DOHH2 (cell line): Measurements from ENCODE around the gene JUN.

Experiments used
- H3F3A ChIP-seq: fragments of 200-600 bp; sonication (generic), shearing (Covaris generic); 2 replicates; pipeline ENCODE4 v1.6.0; 2016; ENCODE audit warnings: antibody characterized with exemption, mild to moderate bottlenecking; ENCODE audit not compliant: control insufficient read depth, insufficient read depth
- H3K27ac ChIP-seq: fragments of 200-600 bp; sonication (generic); 2 replicates; pipeline ENCODE4 v1.5.1; 2014; ENCODE audit warnings: low read depth, mild to moderate bottlenecking, low read length, moderate library complexity
- H3K27me3 ChIP-seq: fragments of 200-600 bp; sonication (generic); 2 replicates; pipeline ENCODE4 v1.6.1; 2014; ENCODE audit warnings: mild to moderate bottlenecking, low read length, mixed read lengths; ENCODE audit not compliant: control insufficient read depth
- H3K36me3 ChIP-seq: fragments of 200-600 bp; sonication (generic); 2 replicates; pipeline ENCODE4 v1.6.1; 2014; ENCODE audit warnings: mild to moderate bottlenecking, low read length, moderate library complexity, mixed read lengths; ENCODE audit not compliant: control insufficient read depth
- H3K4me1 ChIP-seq: fragments of 200-600 bp; sonication (generic); 2 replicates; pipeline ENCODE4 v1.6.1; 2014; ENCODE audit warnings: mild to moderate bottlenecking, low read length, mixed read lengths; ENCODE audit not compliant: control insufficient read depth
- H3K4me2 ChIP-seq: fragments of 200-600 bp; sonication (generic); 2 replicates; pipeline ENCODE4 v1.6.0; 2014; ENCODE audit warnings: mild to moderate bottlenecking, low read length, moderate library complexity
- H3K4me3 ChIP-seq: fragments of 200-600 bp; sonication (generic); 2 replicates; pipeline ENCODE4 v1.5.1; 2014; ENCODE audit warnings: mild to moderate bottlenecking, low read length, mixed read lengths
- H3K79me2 ChIP-seq: fragments of 200-600 bp; sonication (generic); 2 replicates; pipeline ENCODE4 v1.6.1; 2014; ENCODE audit warnings: mild to moderate bottlenecking, low read length, mixed read lengths; ENCODE audit not compliant: control insufficient read depth
- H3K9me2 ChIP-seq: fragments of 200-600 bp; sonication (generic); replicated peaks from 2 replicates; pipeline ENCODE4 v1.6.1; 2014; ENCODE audit warnings: mild to moderate bottlenecking, low read length, mixed read lengths; ENCODE audit not compliant: control insufficient read depth
- H3K9me3 ChIP-seq: fragments of 200-600 bp; sonication (generic); 2 replicates; pipeline ENCODE4 v1.6.1; 2014; ENCODE audit warnings: antibody characterized with exemption, low read length, mixed read lengths; ENCODE audit not compliant: control insufficient read depth, insufficient read depth
- H4K20me1 ChIP-seq: fragments of 200-600 bp; sonication (generic); 2 replicates; pipeline ENCODE4 v1.6.0; 2014; ENCODE audit warnings: low read depth, mild to moderate bottlenecking, antibody characterized with exemption, low read length, moderate library complexity; ENCODE audit not compliant: control insufficient read depth, insufficient read depth
- EZH2phosphoT487 ChIP-seq: fragments of 200-600 bp; sonication (generic); IDR thresholded peaks from 2 replicates; pipeline ENCODE4 v1.6.1; 2017; ENCODE audit warnings: borderline replicate concordance, mild to moderate bottlenecking, antibody characterized with exemption, low read length, moderate library complexity, mixed read lengths
- TF ChIP-seq, protein P1 (sequence below): fragments of 200-600 bp; sonication (generic); IDR thresholded peaks from one replicate; pipeline ENCODE4 v1.5.1; 2014; ENCODE audit warnings: antibody characterized with exemption, mild to moderate bottlenecking, low read depth, low read length; ENCODE audit not compliant: poor library complexity, severe bottlenecking

JUN gene

DNA sequence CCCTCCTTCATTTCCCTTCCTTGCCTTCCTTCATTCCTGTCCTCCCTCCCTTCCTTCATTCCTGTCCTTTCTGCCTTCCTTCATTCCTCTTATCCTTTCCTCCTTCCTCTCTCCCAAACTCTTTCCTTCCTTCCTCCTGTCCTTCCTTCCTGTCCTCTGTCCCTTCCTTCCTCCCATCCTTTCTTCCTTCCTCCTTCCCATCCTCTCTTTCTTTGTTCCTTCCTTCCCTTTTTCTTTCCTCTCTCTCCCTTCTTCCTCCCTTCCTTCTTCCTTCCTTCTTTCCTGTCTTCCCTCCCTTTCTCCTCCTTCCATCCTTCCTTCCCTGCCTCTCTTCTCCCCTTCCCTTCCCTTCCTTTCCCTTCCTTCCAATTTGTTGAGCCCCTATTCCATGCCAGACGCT lies 15.8 kb upstream of the JUN start:
- no peaks in the 10 kb centered on the region for H4K20me1 ChIP-seq
- H3K4me3 ChIP-seq = no peak overlapping the region
- no peaks in the 10 kb centered on the region for H3K9me2 ChIP-seq
- H3K27me3 ChIP-seq = no peaks in the 10 kb centered on the region
- H3K36me3 ChIP-seq = no peaks in the 10 kb centered on the region
- H3F3A ChIP-seq = no peaks in the 10 kb centered on the region
- H3K79me2 ChIP-seq = no peaks in the 10 kb centered on the region
- no peak overlapping the region for H3K4me2 ChIP-seq
- H3K27ac ChIP-seq = no peak overlapping the region
- no peaks in the 10 kb centered on the region for H3K9me3 ChIP-seq
- TF ChIP-seq, protein P1, sequence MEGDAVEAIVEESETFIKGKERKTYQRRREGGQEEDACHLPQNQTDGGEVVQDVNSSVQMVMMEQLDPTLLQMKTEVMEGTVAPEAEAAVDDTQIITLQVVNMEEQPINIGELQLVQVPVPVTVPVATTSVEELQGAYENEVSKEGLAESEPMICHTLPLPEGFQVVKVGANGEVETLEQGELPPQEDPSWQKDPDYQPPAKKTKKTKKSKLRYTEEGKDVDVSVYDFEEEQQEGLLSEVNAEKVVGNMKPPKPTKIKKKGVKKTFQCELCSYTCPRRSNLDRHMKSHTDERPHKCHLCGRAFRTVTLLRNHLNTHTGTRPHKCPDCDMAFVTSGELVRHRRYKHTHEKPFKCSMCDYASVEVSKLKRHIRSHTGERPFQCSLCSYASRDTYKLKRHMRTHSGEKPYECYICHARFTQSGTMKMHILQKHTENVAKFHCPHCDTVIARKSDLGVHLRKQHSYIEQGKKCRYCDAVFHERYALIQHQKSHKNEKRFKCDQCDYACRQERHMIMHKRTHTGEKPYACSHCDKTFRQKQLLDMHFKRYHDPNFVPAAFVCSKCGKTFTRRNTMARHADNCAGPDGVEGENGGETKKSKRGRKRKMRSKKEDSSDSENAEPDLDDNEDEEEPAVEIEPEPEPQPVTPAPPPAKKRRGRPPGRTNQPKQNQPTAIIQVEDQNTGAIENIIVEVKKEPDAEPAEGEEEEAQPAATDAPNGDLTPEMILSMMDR = no peak
- TF ChIP-seq EZH2phosphoT487 = no peak
- H3K4me1 ChIP-seq = no peaks in the 10 kb centered on the region

DNA sequence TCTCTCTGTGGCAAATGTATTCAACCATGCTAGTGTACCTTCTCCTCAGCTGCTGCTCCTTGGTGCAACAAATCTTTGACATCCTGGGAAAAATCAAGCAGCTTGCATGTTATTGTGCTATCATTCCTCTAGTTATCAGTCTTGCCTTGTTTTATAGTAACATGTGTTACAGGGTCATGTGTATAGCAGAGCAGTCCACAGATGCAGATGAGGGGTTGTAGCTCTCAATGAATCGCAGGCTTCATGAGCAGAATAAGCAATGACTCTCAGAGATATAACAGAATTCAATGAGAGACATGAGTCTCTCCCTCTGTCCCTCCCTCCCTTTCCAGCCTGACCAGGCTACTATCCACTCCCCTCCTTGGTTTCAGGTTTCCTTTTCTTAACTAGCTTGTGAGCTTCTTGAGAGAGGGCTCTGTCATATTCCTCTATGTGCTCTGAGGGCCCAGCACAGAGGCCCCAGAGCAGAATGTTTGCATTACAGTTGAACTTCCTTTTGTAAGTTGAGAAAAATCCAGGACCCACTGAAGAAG lies 15.1 kb upstream of the JUN start:
- no peak for TF ChIP-seq EZH2phosphoT487
- TF ChIP-seq, protein P1 = no peak
- Histone ChIP-seq H3K79me2 (no peaks in the 10 kb centered on the region), H3K9me3 (no peaks in the 10 kb centered on the region)

DNA sequence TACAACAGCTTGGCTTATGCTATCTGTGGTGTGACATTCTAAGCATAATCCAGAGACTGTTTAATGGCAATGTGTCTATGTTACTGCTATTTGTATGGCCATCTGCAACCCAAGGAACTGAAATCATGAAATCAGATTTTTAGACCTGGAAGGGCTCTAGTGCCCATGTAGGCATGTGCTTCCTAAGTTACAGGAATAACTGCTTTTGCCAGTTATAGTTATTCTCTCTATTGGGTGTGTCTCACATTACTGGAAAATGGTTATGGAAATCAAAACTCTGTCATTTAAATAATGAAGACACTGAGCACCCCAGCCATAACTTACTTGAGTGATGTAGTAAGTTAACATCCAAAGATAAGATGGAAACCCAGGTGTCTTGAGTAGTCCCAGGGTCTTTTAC lies 12.6 kb upstream of the JUN start:
- H4K20me1 ChIP-seq = no peaks in the 10 kb centered on the region
- TF ChIP-seq, protein P1 = no peak
- TF ChIP-seq EZH2phosphoT487 = no peak
- H3K4me3 ChIP-seq = no peak overlapping the region
- H3K79me2 ChIP-seq = no peaks in the 10 kb centered on the region
- H3K9me3 ChIP-seq = no peaks in the 10 kb centered on the region
- no peaks in the 10 kb centered on the region for H3K36me3 ChIP-seq
- H3K27me3 ChIP-seq = no peaks in the 10 kb centered on the region
- no peaks in the 10 kb centered on the region for H3K4me1 ChIP-seq
- H3K9me2 ChIP-seq = no peaks in the 10 kb centered on the region
- no peak overlapping the region for H3K4me2 ChIP-seq
- no peaks in the 10 kb centered on the region for H3F3A ChIP-seq
- no peak overlapping the region for H3K27ac ChIP-seq

More for the DNA sequence above, 15.1 kb upstream of the JUN start:
- H3K4me1 ChIP-seq = no peaks in the 10 kb centered on the region
- no peak overlapping the region for H3K27ac ChIP-seq
- H3K4me2 ChIP-seq = no peak overlapping the region
- H3K36me3 ChIP-seq = no peaks in the 10 kb centered on the region
- H3F3A ChIP-seq = no peaks in the 10 kb centered on the region
- no peaks in the 10 kb centered on the region for H4K20me1 ChIP-seq
- no peak overlapping the region for H3K4me3 ChIP-seq
- H3K9me2 ChIP-seq = no peaks in the 10 kb centered on the region
- no peaks in the 10 kb centered on the region for H3K27me3 ChIP-seq
